NB4 (cell line): ENCODE measurements around the gene ANKRD12.

Experiments used
- CTCF ChIP-seq: IDR thresholded peaks from one replicate; pipeline ENCODE4 v1.5.1; 2012; ENCODE audit warnings: low read depth, low read length
- POLR2A ChIP-seq: IDR thresholded peaks from 2 replicates; pipeline ENCODE4 v1.6.1; 2011; ENCODE audit warnings: mild to moderate bottlenecking; ENCODE audit not compliant: insufficient read length; ENCODE audit errors: extremely low read depth

DNA sequence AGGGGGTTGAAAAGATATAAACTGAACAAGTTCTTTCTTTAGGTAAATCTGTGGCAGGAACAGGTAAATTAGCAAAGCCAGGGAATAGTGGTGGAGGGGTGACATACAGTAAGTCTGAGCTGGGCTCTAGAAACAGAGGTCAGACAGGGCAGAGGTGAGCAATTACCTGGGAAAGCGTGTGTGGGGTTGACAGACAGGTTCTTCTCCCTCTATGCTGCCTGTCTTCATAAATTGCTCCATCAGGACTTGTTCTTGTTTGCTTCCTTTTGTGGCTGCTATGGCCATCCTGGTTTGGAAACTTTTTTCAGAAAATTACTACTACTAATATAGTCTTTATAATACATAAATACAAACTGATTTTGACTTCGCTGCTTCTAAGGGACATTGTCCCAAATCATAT, 3.4 kb upstream of the ANKRD12 start:
- TF ChIP-seq CTCF (no peak), POLR2A (no peak)
